ENCODE data around the gene EIF3L.

Gene EIF3L

GRCh38 chr22:37927637-37927936 is 78.4 kb downstream of the EIF3L start:
- DNase-seq (ENCODE audit: low read depth in 2 of 2), result no peak

- no peak for DNase-seq (ENCODE audit: low read depth in 2 of 2)
Measured at GRCh38 chr22:37929390-37929789, 80.2 kb downstream of the EIF3L start.

GRCh38 chr22:37930270-37930951 is 81.2 kb downstream of the EIF3L start:
- no peak for DNase-seq (ENCODE audit: low read depth in 2 of 2)

- DNase-seq (ENCODE audit: low read depth in 2 of 2), result no peak
Measured at GRCh38 chr22:37930952-37931440, 81.8 kb downstream of the EIF3L start.

- DNase-seq (ENCODE audit: low read depth in 2 of 2), result no peak
Measured at GRCh38 chr22:37931893-37932389, 82.7 kb downstream of the EIF3L start.

GRCh38 chr22:37932401-37932800 is 83.2 kb downstream of the EIF3L start:
- no peak for DNase-seq (ENCODE audit: low read depth in 2 of 2)

GRCh38 chr22:37932821-37933578 is 83.8 kb downstream of the EIF3L start:
- DNase-seq (ENCODE audit: low read depth in 2 of 2), result no peak

GRCh38 chr22:37933711-37934376 is 84.6 kb downstream of the EIF3L start:
- peak; percentile 51 to 60 for DNase-seq (ENCODE audit: low read depth in 2 of 2)
